HG02610 (cell line): ENCODE measurements around the gene METTL22.
"Not testable (repeated sequence)": the region's sequence is repeated elsewhere in the genome, so short reads cannot be mapped to it uniquely, and the experiment has no call there.

Experiments used
- ATAC-seq: cut with Tn5 transposase; IDR thresholded peaks from one replicate; pipeline ENCODE4 v1.9.1; 2021; ENCODE audit warnings: mild to moderate bottlenecking, moderate library complexity; ENCODE audit not compliant: unreplicated experiment

Gene METTL22

DNA sequence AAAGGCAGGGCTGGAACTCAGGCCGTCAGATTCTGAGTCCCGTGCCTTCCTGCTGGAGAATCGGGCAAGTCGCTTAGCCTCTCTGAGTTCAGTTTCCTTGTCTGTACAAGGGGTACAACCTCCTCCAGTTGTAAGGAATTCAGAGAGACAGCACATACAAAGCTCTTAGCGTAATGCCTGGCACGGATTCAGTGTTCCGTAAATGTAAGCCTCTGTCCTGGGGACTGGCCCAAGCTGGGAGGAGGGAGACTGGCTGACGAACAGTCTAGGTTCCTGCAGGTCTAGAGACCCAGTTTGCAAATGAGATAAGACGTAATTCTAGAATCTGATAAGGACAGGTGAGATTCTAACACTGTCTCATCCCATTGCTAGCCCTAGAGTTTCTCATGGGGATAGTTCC is 9.9 kb downstream of the METTL22 start:
- no peak for ATAC-seq

DNA sequence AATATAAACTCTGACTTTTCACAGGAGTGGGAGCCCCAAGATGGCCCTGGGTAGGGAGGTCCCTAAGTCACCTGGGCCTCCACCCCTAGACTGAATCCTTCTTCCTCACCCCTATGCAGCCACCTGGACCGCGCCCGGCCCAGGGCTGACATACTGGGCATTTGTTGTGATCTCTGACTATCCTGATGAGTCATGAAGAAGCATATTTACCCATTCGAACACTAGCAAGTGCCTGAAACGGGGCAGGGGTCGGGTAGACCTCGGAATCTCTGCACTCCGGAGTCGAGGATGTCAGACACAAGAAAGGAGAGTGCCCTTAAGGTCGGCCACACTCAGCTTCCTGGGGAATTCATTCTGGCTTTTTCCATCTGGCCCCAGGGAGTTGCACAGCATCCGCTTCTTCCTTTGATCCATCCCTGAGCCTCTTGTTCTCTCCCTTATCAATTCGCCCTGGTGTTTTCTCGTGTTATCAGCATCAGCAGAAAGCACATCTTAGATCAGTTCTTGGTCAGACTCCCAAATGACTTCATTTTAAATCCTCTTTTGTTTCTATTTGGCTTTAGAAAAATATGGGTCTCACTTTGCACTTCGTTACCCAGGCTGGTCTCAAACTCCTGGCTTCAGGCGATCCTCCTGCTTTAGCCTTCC is 10.4 kb downstream of the METTL22 start:
- ATAC-seq = no peak

DNA sequence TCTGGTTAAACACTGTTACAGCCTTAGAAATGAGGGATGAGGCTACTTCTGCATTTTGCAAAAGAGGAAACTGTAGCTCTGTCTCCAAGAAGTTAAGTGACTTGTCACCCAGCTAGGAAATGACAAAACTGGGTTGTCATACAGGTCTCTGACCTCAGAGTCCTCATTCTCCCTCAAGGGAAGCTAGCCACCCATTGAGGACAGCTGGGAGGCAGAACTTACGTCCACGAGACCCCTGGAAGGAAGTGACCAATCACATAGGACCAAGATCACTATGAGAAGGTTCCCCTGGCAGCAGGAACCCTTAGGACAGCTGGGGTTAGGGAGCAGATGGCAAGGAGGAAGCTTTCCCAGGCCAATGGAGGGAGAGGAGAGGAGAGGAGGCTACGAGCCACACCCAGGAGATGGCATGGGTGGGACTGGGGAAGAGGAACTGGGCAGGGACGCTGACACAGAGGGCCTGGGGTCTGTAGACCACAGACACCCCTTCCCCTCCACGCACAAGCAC is 11.2 kb downstream of the METTL22 start:
- no peak for ATAC-seq

DNA sequence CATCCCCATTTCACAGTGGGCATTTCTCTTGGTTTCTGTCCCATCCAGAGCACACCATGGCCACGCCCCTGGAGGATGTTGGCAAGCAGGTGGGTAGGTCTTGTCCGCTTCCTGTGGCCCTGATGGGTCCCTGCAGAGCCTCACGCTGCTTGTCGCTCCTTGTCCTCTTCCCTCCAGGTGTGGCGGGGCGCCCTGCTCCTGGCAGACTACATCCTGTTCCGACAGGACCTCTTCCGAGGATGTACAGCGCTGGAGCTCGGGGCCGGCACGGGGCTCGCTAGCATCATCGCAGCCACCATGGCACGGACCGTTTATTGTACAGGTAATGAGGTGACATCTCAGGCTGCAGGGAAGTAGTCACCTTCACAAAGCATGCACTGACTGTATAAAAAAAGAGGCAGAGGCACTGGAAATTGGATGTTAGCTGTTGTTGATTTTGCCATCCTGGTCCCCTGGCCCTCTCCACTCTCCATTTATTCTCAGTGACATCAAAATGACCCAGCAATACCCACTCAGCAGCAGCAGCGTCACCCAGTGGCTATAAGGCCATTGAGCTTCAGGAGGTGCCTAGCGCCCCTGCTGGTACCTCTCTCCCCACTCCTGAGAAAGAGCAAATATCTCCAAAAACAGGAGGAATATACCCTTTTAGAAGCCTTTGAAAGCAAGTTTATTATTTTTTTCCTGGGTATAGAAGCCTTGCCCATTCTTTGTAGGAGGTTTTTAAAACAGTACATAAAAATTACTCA is 13.7 kb downstream of the METTL22 start:
- ATAC-seq = no peak

DNA sequence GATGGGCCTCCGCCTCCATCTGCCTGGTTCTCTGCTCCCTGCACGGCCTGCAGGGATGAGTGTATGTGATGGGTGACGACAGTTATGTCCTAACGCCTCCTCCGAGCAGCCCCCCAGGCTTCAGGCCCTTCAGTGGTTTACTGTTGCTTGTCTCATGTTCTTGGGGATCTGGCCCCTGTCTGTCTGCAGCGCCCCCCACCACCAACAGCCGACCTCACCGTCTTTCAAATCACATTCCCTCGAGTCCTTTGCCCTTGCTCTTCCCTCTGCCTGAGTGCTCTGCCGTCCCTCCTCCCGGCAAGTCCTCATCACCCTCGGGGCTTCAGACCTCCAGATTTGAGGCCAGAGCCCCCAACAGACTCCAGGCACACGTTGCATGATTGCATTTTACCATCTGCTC is 18.2 kb downstream of the METTL22 start:
- no peak for ATAC-seq

DNA sequence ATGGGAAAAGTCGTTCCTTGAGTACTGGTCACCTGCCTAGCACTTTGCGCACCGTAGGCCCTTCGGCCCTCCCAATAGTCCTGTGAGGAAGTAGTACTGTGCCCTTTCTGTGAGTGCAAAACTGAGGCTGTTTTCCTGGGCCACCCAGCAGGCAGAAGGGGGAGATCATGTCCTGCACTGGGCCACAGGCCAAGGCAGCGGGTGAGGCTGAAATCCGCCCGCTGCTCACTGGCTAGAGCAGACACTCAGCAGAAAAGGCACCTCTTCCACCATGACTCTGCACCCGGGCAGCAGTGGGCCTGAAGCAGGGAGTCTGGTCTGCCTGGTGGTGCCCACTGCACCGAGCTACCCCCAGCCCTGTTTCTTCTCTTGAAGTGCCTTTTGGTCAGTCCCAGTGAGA is 20.2 kb downstream of the METTL22 start:
- no peak for ATAC-seq

DNA sequence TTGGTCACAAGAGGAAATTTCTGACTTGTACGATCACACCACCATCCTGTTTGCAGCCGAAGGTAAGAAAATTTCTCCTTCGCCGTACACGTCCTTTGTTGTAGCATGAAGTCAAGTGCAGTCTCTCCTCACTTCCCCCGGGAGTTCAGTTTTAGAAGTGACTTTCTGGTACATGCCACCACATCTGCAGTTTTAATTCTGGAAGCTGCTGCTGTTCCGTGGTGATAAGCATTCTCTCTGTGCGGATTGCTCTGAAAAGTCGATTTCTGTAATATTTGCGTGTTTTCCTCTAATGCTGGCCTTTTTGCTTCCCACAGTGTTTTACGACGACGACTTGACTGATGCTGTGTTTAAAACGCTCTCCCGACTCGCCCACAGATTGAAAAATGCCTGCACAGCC is 20.6 kb downstream of the METTL22 start:
- ATAC-seq = no peak

DNA sequence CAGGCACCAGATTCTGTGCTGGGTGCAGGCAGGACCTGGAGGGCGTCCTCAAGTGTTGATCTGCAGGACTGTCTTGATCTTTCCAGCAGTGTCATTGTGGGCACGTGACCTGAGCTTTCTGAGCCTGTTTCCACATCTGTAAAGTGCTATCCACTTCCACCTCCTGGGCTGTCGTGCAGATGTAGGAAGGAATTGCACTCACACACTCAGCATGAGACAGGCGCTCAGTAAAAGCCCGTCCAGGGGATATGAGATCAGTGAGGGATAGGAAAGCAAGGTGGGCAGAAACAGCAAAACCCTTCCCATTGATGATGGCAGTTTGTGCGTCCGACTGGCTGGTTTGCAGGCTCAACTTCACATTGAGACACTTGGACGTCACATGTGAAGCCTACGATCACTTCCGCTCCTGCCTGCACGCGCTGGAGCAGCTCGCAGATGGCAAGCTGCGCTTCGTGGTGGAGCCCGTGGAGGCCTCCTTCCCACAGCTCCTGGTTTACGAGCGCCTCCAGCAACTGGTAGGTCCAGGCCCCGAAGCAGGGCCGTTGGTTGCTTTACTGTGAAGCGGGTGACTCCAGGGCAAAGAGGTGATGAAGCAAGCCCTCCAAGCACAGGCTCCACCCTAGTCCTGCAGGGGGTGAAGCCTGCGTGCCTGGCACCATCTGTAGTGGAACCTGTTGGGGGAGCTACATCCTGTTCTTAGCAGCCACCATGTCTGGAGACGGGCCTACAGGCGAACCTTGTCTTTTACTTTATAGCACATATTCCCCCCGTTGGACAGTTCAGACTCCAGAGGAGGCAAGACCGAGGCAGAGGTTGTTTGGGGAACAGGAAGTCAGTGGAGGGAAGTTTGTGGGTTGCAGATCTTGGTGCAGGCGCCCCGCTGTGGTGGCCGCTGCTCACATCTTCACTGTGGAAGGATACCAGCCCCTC is 23.0 kb downstream of the METTL22 start:
- ATAC-seq = no peak

DNA sequence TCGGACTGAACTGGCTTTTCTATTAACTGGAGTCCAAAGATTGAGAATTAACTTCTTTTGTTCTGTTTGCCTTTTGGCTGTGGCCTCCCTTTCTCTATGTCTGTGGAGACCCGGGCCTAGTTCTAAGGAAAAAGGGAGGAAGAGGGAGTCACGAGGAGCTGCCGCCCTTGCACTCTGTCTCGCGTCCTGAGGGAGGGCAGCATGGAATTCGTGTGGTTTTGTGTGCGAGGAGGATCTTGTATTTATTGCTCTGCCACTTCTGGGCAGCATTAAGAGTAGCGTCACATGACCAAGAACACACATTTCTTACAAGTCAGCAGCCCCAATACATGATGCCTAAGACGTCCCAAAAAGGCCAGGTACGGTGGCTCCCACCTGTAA is 23.6 kb downstream of the METTL22 start:
- no peak for ATAC-seq

DNA sequence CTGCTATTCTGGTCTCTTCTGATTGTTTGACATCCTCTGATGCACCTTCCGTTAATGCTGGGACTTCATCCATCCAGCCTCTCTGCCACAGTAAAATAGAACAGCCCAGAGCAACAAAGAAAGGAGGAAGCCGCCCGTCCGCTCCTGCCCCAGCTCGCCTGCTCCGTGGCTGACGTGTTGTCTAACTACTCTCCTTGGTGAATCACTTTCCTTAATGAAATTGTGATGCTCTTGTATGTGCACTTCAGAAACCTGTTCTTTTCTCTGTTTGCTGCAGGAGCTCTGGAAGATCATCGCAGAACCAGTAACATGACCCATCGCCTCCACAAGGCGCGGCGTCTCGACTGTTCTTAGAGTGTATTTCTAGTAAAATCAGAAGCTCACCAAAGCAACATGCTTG is 24.3 kb downstream of the METTL22 start:
- ATAC-seq = no peak

DNA sequence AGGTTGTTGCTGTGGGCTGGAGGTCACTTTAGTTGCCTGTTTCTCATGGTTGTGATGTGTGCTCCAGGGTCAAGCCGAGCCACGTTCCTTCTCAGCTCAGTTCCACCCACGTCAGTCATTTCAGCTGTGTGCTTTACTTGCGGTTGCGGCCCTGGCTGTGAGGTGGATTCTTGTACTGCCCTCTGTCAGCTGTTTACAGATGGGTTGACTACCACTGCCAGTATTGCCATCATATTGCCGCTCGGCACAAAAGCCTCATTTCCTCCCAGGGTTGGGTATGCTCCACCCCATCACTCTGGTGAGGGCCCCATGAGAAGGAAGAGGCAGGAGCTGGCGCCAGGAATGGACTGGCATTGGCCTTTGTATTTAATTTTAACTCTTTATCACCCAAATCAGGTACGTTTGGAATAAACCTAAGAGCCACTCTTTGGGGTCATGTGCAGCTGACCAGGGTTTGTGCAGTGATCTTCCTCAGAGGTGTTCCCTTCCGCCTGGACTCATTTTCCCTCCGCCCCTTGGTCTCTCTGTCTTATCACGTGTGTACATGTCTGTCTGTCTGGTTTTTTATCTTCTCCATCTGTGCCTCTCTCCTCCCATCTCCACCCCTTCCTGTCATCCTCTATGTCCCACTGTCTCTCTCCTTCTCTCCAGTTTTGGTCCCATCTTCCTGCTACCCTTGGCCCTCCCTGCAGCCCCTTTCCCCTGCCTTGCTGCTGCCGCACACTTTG is 25.0 kb downstream of the METTL22 start:
- no peak for ATAC-seq

DNA sequence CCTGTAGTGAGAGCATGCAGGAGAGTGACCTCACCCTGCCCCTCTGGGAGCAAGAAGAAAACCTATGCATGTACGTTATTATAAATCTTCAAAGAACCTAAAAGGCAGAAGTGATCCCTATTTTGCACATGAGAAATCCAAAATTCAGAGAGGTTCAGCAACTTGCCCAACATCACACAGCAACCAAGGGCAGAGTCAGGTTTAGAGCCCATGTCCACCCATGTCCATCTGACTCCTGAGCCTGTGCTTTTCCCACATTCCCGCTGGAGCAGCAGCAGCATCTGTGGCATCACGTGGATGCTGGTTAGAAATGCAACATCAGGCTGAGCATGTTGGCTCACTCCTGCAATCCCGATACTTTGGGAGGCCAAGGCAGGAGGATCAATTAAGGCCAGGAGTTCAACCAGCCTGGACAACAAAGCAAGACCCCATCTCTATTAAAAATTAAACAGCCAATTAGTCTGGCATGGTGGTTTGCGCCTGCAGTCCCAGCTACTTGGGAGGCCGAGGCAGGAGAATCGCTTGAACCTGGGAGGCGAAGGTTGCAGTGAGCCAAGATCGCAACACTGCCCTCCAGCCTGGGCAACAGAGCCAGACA is 26.3 kb downstream of the METTL22 start:
- ATAC-seq = no peak

DNA sequence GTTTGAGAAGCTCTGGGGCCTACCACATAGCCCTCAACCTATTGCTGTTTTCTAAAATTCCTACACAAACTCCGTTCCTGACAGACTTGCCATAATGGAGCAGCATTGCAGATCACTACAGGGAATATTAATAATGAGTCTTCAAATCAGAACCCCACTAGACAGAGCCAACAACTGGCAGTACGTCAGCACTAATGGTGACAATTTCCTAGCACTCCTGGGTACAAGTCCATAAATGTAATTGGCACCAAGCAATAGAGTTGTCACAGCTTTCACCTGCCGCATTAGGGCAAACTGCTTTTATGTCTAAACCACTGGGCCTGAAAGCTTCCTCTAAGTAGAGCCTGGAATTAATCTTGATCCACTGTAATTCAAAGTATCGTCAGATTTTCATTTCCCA is 27.4 kb downstream of the METTL22 start:
- no peak for ATAC-seq

DNA sequence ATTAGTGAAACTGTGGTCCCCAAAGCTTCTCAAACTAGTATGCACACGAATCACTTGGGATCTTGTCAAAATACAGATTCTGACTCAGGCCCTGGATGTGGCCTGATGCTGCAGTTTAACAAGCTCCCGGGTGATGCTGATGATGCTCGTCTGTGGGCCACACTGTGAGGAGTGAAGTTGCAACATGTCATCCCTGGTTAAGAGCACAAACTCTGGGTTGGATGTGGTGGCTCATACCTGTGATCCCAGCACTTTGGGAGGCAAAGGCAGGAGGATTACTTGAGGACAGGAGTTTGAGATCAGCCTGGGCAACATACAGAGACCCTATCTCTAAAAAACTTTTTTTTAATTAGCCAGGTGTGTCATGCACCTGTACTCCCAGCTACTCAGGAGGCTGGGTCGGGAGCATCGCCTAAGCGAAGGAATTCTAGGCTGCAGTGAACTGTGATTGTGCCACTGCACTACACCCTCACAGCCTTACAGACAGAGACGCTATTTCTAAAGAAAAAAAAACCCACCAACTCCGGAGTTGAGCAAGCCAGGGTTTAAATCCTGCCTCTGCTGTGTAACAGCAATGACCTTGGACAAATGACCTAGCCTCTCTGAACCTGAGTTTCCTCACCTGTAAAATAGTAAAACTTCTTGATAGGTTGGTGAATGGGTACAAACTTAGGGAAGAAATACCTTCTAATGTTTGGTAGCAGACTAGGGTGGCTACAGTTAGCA is 28.5 kb downstream of the METTL22 start:
- ATAC-seq = no peak

DNA sequence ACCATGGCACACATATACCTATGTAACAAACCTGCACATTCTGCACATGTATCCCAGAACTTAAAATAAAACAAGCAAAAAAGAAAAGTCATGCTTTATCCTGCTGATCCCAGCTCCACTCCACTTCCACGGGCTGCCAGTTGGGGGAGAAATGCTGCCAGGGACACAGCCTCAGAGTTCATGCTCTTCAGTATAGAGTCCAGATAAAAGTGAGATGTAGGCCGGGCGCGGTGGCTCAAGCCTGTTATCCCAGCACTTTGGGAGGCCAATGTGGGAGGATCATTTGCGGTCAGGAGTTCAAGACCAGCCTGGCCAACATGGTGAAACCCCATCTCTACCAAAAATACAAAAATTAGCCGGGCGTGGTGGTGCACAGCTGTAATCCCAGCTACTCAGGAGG is 30.5 kb downstream of the METTL22 start:
- not testable (repeated sequence) for ATAC-seq

DNA sequence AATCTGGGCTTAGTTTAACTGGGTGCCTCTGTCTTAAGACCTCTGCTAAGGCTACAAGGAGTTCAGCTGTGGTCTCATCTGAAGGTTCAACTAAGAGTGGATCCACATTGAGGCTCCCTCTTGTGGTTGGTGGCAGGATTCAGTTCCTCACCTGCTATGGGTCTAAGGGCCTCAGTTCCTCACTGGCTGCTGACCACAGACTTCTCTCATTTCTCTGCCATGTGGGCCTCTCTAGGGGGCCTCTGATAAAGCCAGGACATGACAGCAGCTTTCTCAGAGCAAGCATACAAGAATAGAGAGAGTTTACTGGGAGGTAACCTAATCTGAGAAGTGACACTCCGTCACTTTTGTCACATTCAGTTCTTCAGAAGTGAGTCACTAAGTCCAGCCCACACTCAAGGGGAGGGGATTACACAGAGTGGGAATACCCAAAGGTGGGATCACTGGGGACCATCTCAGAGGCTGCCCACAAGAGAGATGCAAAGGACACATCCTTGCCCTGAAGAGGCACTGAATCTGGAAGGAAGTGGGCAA is 33.8 kb downstream of the METTL22 start:
- ATAC-seq = peak; percentile 70

DNA sequence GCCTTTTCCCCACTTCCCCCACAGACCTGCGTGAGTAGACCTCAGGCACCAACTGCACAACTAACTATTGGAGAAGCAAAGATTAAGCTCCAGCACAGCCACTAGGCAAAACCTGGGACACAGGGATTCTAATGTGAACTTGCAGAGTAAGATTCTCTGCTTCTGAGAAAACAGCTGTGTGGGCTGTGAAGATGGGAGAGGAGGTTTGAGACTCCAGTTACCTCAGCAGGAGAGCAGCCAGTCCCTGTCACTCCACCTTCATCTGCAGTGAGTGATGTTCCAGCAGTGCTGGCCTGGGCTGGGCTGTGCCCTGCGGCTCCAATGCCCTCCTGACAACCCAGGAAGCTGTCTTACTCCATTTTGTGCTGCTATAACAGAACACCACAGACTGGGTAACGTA is 34.9 kb downstream of the METTL22 start:
- ATAC-seq = no peak

DNA sequence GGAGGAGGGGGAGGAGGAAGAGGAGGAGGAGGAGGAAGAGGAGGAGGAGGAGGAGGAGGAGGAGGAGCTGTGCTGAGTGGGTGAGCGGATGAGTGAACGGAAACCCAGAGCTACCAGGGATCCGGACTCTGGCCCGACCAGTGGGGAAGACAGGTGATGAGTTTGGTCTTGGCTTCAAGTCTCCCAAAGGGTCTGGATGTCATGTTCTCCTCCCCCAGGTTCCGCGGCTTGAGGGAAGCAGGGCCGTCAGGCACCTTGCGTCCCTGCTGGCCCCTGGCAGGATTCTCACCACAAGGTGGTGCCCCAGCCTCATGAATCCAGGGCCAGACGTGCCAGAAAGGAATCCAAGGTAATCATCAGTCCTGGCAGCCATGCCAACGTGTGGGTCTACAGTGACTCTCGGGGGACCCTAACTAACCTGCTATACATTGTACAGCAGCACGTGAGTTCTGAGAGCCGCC is 39.4 kb downstream of the METTL22 start:
- peak; percentile 57 for ATAC-seq

DNA sequence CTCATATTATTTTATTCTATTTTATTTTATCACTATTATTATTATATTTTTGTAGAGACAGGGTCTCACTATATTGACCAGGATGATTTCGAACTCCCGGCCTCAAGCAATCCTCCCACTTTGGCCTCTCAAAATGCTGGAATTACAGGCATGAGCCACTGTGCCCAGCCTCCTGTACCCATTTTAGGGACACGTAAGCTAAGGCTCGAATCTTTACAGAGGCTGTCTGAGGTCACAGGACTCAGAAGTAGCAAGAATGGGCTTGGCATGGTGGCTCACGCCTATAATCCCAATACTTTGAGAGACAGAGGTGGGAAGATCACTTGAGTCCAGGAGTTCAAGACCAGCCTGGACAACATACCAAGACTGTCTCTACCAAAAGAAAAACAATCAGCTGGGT is 40.2 kb downstream of the METTL22 start:
- no peak for ATAC-seq
